Neural progenitor cell (in vitro differentiated cells): ENCODE measurements around the gene SYVN1. TPM values are rescaled to one million over a fixed set of nuclear protein-coding genes. Genes with fewer than 3 reads are reported as not detected.
A peak's percentile ranks its signal among the peaks of the same experiment; 100 is the strongest.

Source experiments
- DNase-seq: peaks from one replicate; pipeline ENCODE4 v3.0.0-alpha.2; 2016; ENCODE audit warnings: low spot score
- H2AFZ ChIP-seq: fragments of 200-600 bp; sonication (generic); replicated peaks from 2 replicates; pipeline ENCODE4 v1.6.1; 2016; ENCODE audit warnings: antibody characterized with exemption
- H3F3A ChIP-seq: fragments of 200-600 bp; sonication (generic); 2 replicates; pipeline ENCODE4 v1.6.1; 2016; ENCODE audit warnings: antibody characterized with exemption, low read depth
- H3K27ac ChIP-seq: fragments of 200-600 bp; sonication (generic); 2 replicates; pipeline ENCODE4 v1.5.1; 2016; ENCODE audit warnings: mild to moderate bottlenecking
- H3K27me3 ChIP-seq: fragments of 200-600 bp; sonication (generic); 2 replicates; pipeline ENCODE4 v1.6.1; 2016; ENCODE audit warnings: mild to moderate bottlenecking, moderate library complexity
- H3K36me3 ChIP-seq: fragments of 200-600 bp; sonication (generic); 2 replicates; pipeline ENCODE4 v1.5.1; 2016
- H3K4me1 ChIP-seq: fragments of 200-600 bp; sonication (generic); 2 replicates; pipeline ENCODE4 v1.6.1; 2016; ENCODE audit warnings: mixed run types
- H3K4me2 ChIP-seq: fragments of 200-600 bp; sonication (generic); 2 replicates; pipeline ENCODE4 v1.6.1; 2016
- H3K4me3 ChIP-seq: fragments of 200-600 bp; sonication (generic); 2 replicates; pipeline ENCODE4 v1.5.1; 2016
- H3K79me2 ChIP-seq: fragments of 200-600 bp; sonication (generic); 2 replicates; pipeline ENCODE4 v1.6.1; 2016; ENCODE audit warnings: low read depth
- H3K9ac ChIP-seq: fragments of 200-600 bp; sonication (generic); 2 replicates; pipeline ENCODE4 v1.6.1; 2016
- H3K9me3 ChIP-seq: fragments of 200-600 bp; sonication (generic); 2 replicates; pipeline ENCODE4 v1.5.1; 2016; ENCODE audit warnings: low read depth
- H4K20me1 ChIP-seq: fragments of 200-600 bp; sonication (generic); 2 replicates; pipeline ENCODE4 v1.6.1; 2016; ENCODE audit warnings: low read depth
- H3K27ac Mint-ChIP-seq: 3 replicates; pipeline ENCODE4 v1.8.0; 2021; ENCODE audit warnings: mixed read lengths
- H3K27me3 Mint-ChIP-seq: 2 replicates; pipeline ENCODE4 v1.8.0; 2022; ENCODE audit warnings: low read depth, mild to moderate bottlenecking, inconsistent platforms, moderate library complexity, mixed read lengths; ENCODE audit not compliant: insufficient read depth
- H3K36me3 Mint-ChIP-seq: 3 replicates; pipeline ENCODE4 v1.8.0; 2021; ENCODE audit warnings: mixed read lengths
- H3K4me1 Mint-ChIP-seq: 3 replicates; pipeline ENCODE4 v1.8.0; 2021; ENCODE audit warnings: mixed read lengths
- H3K4me3 Mint-ChIP-seq: 3 replicates; pipeline ENCODE4 v1.8.0; 2021; ENCODE audit warnings: mild to moderate bottlenecking, moderate library complexity, mixed read lengths
- H3K9me3 Mint-ChIP-seq: 3 replicates; pipeline ENCODE4 v1.8.0; 2020; ENCODE audit warnings: mixed read lengths
- CTCF ChIP-seq: fragments of 200-600 bp; sonication (generic); IDR thresholded peaks from 2 replicates; pipeline ENCODE4 v1.5.1; 2017; ENCODE audit warnings: antibody characterized with exemption, mild to moderate bottlenecking
- EZH2 ChIP-seq: fragments of 200-600 bp; sonication (generic); IDR thresholded peaks from 2 replicates; pipeline ENCODE4 v1.6.1; 2017; ENCODE audit warnings: antibody characterized with exemption, mild to moderate bottlenecking, moderate library complexity
- EZH2phosphoT487 ChIP-seq: fragments of 200-600 bp; sonication (generic); IDR thresholded peaks from 2 replicates; pipeline ENCODE4 v1.6.1; 2017; ENCODE audit warnings: antibody characterized with exemption
- total RNA-seq: library from RNA; depleted of rRNA; stranded (reverse); fragments of >200 nt; gene quantifications from 2 replicates; pipeline ENCODE4 v1.2.3, GENCODE V29; 2015; ENCODE audit warnings: low replicate concordance

Gene SYVN1
- total RNA-seq, 1 donor from 2014 or later = 7.2 TPM

GRCh38 chr11:65126624-65127274, 7.6 kb downstream of the SYVN1 start:
- Mint-ChIP-seq H3K27me3 (peaks cover 6% of the 10 kb centered on the region), H3K4me1 (peaks cover 11% of the 10 kb centered on the region), H3K9me3 (no peaks in the 10 kb centered on the region), H3K4me3 (peak overlapping the region; percentile 14), H3K27ac (no peak overlapping the region), H3K36me3 (no peaks in the 10 kb centered on the region)
- H3K36me3 ChIP-seq = no peaks in the 10 kb centered on the region
- DNase-seq = no peak
- H3K9me3 ChIP-seq = no peaks in the 10 kb centered on the region
- H3K27ac ChIP-seq = no peak overlapping the region
- H3K4me1 ChIP-seq = peaks cover 4% of the 10 kb centered on the region
- no peak overlapping the region for H3K4me3 ChIP-seq
- no peak for TF ChIP-seq EZH2
- no peak for TF ChIP-seq EZH2phosphoT487
- no peak for TF ChIP-seq CTCF
- H4K20me1 ChIP-seq = no peaks in the 10 kb centered on the region
- H3F3A ChIP-seq = peaks cover 20% of the 10 kb centered on the region
- H3K9ac ChIP-seq = no peak overlapping the region
- H3K27me3 ChIP-seq = no peaks in the 10 kb centered on the region
- H3K4me2 ChIP-seq = no peak overlapping the region
- peaks cover 30% of the 10 kb centered on the region for H3K79me2 ChIP-seq
- H2AFZ ChIP-seq = no peak overlapping the region

GRCh38 chr11:65125197-65126056, 8.9 kb downstream of the SYVN1 start:
- no peak for DNase-seq
- H3K27ac Mint-ChIP-seq = no peak overlapping the region
- peak overlapping the region; percentile 50 for H3K4me3 Mint-ChIP-seq
- H3K36me3 Mint-ChIP-seq = peaks cover 4% of the 10 kb centered on the region
- Histone ChIP-seq H3K4me3 (no peak overlapping the region), H3K4me1 (peaks cover 10% of the 10 kb centered on the region), H3K9me3 (no peaks in the 10 kb centered on the region), H3K4me2 (no peak overlapping the region), H3K36me3 (peaks cover 2% of the 10 kb centered on the region), H3K79me2 (peaks cover 43% of the 10 kb centered on the region), H4K20me1 (peaks cover 6% of the 10 kb centered on the region), H3K27ac (no peak overlapping the region), H3F3A (peaks cover 29% of the 10 kb centered on the region), H2AFZ (no peak overlapping the region), H3K9ac (no peak overlapping the region), H3K27me3 (no peaks in the 10 kb centered on the region)
- no peaks in the 10 kb centered on the region for H3K9me3 Mint-ChIP-seq
- peaks cover 17% of the 10 kb centered on the region for H3K4me1 Mint-ChIP-seq
- H3K27me3 Mint-ChIP-seq = peaks cover 7% of the 10 kb centered on the region
- no peak for TF ChIP-seq EZH2phosphoT487
- TF ChIP-seq EZH2 = no peak
- no peak for TF ChIP-seq CTCF

GRCh38 chr11:65124480-65125196, 9.7 kb downstream of the SYVN1 start:
- H3K27me3 Mint-ChIP-seq = peaks cover 7% of the 10 kb centered on the region
- no peak overlapping the region for H2AFZ ChIP-seq

More at GRCh38 chr11:65124480-65125196, 9.7 kb downstream of the SYVN1 start:
- Histone ChIP-seq H3K36me3 (peaks cover 4% of the 10 kb centered on the region), H3K9ac (no peak overlapping the region), H3K27me3 (no peaks in the 10 kb centered on the region), H3K9me3 (no peaks in the 10 kb centered on the region), H3K4me2 (no peak overlapping the region), H3K27ac (no peak overlapping the region), H3K79me2 (peaks cover 49% of the 10 kb centered on the region), H3K4me1 (peaks cover 10% of the 10 kb centered on the region), H3F3A (peaks cover 36% of the 10 kb centered on the region), H4K20me1 (peaks cover 6% of the 10 kb centered on the region), H3K4me3 (no peak overlapping the region)
- DNase-seq = no peak
- H3K36me3 Mint-ChIP-seq = peaks cover 7% of the 10 kb centered on the region
- peaks cover 17% of the 10 kb centered on the region for H3K4me1 Mint-ChIP-seq
- TF ChIP-seq CTCF (no peak), EZH2 (no peak), EZH2phosphoT487 (no peak)
- peak overlapping the region; percentile 50 for H3K4me3 Mint-ChIP-seq
- no peak overlapping the region for H3K27ac Mint-ChIP-seq
- no peaks in the 10 kb centered on the region for H3K9me3 Mint-ChIP-seq
